BJ (cell line): ENCODE results near the gene SLC2A8. TPM values are rescaled to one million over a fixed set of nuclear protein-coding genes. Genes with fewer than 3 reads are reported as not detected.

Experiments
- CTCF ChIA-PET: fragments of 350-600 bp; formaldehyde crosslinking; extraction: SDS; loops from one replicate; lab custom pipeline; 2021; ENCODE audit warnings: antibody characterized with exemption, inconsistent platforms; lab: Yijun Ruan, JAX
- POLR2A ChIA-PET: fragments of 300-600 bp; sonication (Branson Sonifier 250); formaldehyde crosslinking; extraction: SDS; loops from one replicate; lab custom pipeline; 2021; ENCODE audit warnings: antibody characterized with exemption; lab: Charles Lee
- DNase-seq: peaks from one replicate; pipeline ENCODE4 v3.0.0-alpha.2; 2011; ENCODE audit warnings: low read depth
- H3K27me3 ChIP-seq: 2 replicates; pipeline ENCODE4 v1.6.0; 2011; ENCODE audit warnings: low read length; ENCODE audit not compliant: control insufficient read depth, insufficient read depth
- H3K36me3 ChIP-seq: 2 replicates; pipeline ENCODE4 v1.5.1; 2011; ENCODE audit warnings: low read length; ENCODE audit not compliant: control insufficient read depth, insufficient read depth
- H3K4me3 ChIP-seq: 2 replicates; pipeline ENCODE4 v1.5.1; 2011; ENCODE audit warnings: low read depth, mild to moderate bottlenecking, control low read depth, low read length
- CTCF ChIP-seq: IDR thresholded peaks from 2 replicates; pipeline ENCODE4 v1.5.1; 2011; ENCODE audit warnings: low read depth, mild to moderate bottlenecking, control low read depth, inconsistent platforms, low read length, moderate library complexity; ENCODE audit not compliant: insufficient read depth
- polyA plus RNA-seq: library from polyadenylated mRNA; depleted of rRNA; stranded (reverse); fragments of >200 nt; gene quantifications from 2 replicates; pipeline ENCODE4 v1.2.3, GENCODE V29; 2011

Gene SLC2A8
- polyA plus RNA-seq, 1 experiment = 16.7 TPM

- POLR2A ChIA-PET = no interaction called here
- CTCF ChIA-PET = no interaction called here
- Histone ChIP-seq H3K27me3 (no peaks in the 10 kb centered on the region), H3K4me3 (no peak overlapping the region), H3K36me3 (peaks cover 35% of the 10 kb centered on the region)
- no peak for TF ChIP-seq CTCF
- no peak for DNase-seq
Measured at GRCh38 chr9:127437497-127438264, 40.7 kb downstream of the SLC2A8 start.

GRCh38 chr9:127438394-127438793 lies 41.4 kb downstream of the SLC2A8 start:
- CTCF ChIA-PET = no interaction called here
- no peak for TF ChIP-seq CTCF
- peaks cover 32% of the 10 kb centered on the region for H3K36me3 ChIP-seq

GRCh38 chr9:127444283-127444920 lies 47.4 kb downstream of the SLC2A8 start:
- no peak for TF ChIP-seq CTCF
- H3K36me3 ChIP-seq = peaks cover 32% of the 10 kb centered on the region
- H3K27me3 ChIP-seq = no peaks in the 10 kb centered on the region
- ChIA-PET POLR2A (interaction anchor here (0.6 to 0.8 kb wide), 3 partner anchors 62 to 647 kb away, joined by 3 to 20 read pairs (median 5); no protein-coding TSS in a partner anchor), CTCF (interaction anchor here (0.8 to 1.2 kb wide), 2 partner anchors 56 to 135 kb away, joined by 3 read pairs; no protein-coding TSS in a partner anchor)
- no peak overlapping the region for H3K4me3 ChIP-seq
- DNase-seq = no peak

More at GRCh38 chr9:127438394-127438793, 41.4 kb downstream of the SLC2A8 start:
- H3K27me3 ChIP-seq = no peaks in the 10 kb centered on the region
- POLR2A ChIA-PET = no interaction called here
- H3K4me3 ChIP-seq = no peak overlapping the region
- no peak for DNase-seq

GRCh38 chr9:127444921-127445850 lies 48.2 kb downstream of the SLC2A8 start:
- POLR2A ChIA-PET = no interaction called here
- no peak overlapping the region for H3K4me3 ChIP-seq
- TF ChIP-seq CTCF = no peak
- H3K36me3 ChIP-seq = peaks cover 34% of the 10 kb centered on the region
- no peaks in the 10 kb centered on the region for H3K27me3 ChIP-seq
- DNase-seq = no peak
- CTCF ChIA-PET = interaction anchor here (1.2 kb wide), 1 partner anchor 57 kb away, joined by 3 read pairs; no protein-coding TSS in a partner anchor
